GM18868 (cell line): ENCODE results near the gene HIP1R.
"Not testable (repeated sequence)": the region's sequence is repeated elsewhere in the genome, so short reads cannot be mapped to it uniquely, and the experiment has no call there.

ENCODE experiments used
- ATAC-seq: cut with Tn5 transposase; IDR thresholded peaks from one replicate; pipeline ENCODE4 v1.9.1; 2021; ENCODE audit warnings: mild to moderate bottlenecking, moderate library complexity; ENCODE audit not compliant: unreplicated experiment

The HIP1R gene

DNA sequence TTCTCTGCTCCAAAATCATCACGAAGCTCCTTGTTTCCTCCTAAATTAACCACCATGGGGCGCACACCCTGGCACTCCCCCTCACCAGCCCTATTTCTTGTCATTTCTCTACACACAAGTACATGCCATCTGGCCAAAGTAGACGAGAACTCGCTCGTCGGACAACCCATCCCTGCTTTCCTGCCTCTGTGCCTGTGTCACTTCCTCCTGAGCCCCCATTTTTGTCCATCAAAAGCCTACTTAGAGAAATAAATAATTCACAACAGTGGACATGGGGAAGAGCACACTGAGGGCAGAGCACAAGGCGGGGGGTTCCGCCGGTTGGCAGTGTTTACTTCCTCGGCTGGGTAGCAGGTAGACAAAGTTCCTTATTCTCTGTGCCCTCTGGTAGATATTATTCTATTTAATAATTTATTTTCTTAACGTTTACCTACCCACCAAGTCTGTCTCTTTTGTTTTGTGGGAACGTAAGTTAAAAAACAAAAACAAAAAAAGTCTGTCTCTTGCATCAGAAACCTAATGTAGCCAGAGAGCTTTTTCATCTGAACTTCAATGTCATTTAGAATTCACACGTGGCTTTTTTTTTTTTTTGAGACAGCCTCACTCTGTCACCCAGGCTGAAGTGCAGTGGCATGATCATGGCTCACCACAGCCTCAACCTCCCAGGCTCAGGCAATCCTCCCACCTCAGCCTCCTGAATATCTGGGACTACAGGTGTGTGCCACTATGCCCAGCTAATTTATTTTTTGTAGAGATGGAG lies 54.7 kb downstream of the HIP1R start:
- no peak for ATAC-seq

DNA sequence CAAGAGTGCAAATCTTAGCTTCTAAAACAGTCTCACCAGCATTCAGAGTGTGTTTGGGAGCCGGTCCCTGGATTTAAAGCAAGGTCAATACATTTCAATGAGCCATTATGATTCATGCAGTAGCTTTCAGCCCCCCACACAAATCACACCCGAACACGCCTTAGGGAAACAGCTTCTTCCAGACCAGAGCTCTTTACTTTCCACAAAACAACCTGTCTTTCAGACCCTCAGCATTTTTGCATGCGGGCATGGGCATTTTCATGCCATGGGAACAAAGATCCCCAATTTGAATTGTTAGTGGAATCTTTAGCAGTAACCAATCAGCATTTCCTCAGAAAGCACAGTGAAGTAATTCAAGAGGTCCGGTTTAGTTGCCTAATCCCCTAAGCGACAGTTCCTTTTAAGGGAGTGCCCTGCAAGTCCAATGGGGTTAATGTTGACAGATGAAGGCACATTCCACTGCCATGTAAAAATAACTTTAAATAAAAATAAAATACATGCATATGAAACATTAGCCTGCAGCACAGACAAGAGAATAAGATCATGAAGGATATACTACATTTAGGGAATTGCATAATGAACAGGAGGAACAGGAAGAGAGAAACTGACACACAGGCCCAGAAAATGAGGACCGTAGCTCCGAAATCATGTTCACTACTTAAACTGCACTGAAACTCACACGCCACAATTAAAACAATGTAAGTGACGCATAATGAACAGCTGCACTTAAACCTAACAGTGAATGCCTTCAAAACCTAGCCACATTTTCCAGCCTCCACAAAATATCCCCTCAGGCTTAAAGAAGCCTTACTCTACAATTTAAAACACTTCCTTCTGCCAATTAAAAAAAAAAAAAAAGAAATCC lies 56.6 kb downstream of the HIP1R start:
- no peak for ATAC-seq

DNA sequence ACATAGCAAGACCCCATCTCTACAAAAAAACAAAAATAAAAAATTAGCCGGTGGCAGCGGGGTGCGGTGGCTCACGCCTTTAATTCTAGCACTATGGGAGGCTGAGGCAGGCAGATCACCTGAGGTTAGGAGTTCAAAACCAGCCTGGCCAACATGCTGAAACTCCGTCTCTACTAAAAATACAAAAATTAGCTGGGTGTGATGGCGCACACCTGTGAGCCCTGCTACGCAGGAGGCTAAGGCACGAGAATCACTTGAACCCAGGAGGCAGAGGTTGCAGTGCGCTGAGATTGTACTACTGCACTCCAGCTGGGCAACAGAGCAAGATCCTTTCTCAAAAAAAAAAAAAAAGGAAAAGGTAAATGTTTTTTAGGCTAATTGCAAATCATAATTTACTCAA lies 57.5 kb downstream of the HIP1R start:
- ATAC-seq, result not testable (repeated sequence)

DNA sequence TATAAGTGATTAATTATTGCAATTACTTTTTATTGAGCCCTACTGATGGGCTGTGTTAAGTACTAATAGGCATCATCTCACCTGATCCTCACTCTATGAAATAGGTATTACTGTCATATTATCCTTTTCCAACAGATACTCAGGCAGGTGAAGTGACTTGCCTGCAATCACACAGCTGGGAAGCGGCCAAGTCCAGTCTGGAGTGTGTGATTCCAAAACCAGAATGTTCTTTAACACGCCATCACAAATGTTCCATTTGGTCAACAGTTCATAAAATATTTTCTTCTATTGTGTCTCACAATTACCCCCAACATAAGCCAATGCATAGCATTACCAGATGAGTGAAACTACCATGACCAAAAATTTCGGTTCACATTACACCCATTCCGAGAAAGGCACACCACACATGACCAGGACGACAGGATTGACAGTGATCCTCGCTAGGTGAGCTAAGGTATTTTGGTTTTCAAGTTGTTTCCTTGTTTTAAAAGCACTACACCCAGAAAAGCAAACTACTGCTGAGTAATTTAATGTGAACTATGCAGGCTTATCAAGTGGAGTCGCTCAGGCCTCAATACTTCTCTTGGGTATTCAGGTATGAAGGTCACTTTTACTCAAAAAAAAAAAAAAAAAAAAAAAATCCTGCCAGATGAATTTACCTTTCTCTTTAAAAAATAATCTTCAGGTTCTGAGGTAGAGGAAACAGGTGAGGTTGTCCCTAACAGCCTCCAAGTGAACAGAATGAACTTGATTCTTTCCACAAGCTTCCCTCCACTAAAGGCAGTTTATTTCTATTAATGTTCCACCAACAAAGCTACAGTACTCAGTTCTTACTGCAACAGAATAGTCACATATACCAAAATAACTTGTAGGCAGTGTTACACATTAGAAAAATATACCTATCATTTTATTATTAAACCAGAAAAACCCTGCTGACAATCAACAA lies 58.2 kb downstream of the HIP1R start:
- ATAC-seq, result no peak

DNA sequence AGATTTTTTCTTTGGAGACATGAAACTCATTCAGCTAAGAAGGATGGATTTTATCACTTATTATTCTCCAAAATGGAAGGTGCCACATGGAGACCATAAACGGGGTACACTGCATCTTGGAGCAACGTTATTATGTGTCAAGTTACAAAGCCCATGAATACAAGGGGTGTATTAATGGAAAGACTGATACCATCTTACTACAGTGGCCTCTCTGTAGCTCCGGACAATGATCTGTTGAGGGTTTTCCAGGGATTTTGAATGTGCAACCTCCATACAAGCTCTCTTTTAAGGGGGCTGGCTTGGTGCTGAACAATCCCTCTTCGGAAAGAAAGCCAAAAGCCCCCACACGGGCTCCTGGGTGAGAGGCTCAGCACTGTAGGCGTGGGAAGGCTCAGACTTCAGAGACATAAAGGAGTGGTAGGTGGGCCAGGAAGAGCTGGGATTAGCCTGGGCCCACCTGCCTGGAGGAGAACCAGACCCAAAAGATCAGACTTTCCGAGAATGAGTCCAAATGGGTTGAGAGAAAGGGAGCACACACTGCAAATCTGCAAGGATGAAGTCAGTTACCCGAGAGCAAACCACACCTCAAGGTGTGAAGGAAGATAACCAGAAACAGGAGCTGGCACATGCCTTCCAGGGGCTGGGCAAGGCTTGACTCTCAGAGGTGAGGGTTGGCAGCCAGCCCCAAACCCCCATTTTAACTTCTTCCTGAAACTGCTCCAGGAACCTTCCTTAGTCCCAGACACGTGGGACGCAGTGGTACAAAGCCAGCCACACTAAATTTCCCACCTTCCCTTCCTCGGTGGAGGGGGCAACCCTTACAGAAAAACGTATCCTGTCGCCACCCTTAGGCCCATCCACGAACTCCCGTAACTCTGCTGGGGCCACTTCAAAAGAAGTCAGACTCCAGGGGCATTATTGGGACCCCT lies 59.2 kb downstream of the HIP1R start:
- ATAC-seq, result no peak

DNA sequence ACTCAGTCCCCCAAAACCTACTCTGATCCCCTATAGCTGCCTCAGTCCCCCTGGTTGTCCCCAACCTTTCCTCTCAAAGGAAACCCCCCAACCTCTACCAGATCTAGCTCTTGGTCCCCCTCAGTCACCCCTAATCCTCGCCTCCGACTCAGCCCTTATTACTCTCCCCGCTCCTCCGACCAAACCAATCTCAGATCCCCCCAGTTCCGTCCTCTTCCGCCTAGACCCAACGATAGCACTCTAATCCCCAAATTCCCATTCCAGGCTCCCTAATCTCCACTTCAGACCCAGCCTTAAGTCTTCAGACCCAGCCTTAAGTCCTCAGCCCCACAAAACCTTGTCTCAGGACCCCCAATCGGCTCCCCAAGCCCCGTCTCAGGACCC lies 60.1 kb downstream of the HIP1R start:
- ATAC-seq, result no peak

DNA sequence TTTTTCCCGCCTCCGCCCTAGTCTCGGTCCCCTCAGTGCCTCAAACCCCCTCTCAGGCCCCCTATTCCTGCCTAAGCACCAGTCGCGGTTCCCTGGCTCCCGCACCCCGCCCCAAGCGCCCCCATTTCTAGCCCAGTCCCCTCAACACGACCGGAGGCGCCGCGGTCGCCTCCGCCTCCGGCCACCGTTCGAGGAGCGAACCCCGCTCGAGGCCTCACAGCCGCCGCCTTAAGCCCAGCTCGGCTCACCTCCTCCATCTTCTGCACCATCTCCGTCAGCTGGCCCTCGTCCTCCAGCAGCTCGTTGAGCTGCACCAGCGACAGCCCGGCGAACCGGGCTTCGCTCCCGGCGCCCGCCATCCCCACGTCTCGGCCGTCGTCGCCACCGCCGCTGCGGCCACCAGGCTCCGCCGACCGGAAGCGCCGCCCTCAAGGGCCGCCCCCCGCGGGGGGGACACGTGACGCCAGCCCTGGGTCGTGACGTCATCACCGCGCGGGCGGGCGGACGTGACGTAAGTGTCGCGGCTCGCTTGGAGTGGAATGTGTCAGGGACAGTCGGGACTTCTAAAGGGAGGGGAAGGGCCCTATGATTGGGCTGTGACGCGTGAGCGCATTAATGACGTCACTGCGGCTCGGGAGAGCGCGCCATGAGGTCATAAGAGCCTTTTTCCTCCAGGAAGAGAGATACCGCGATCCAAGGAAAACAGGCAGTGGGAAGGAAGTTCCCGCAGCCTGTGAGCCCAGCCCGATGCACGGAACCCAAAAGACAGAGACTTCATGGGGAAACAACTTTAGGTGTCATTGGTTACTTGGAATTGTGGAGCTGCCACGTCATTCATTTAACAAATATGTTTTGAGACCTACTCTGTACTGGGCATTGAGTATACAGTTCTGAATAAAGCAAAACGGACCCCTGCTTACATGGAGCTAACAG lies 60.7 kb downstream of the HIP1R start, which contains the start of gene VPS37B:
Gene VPS37B, minus strand, starts transcription at position 421 of the 933 bp plus-strand sequence. Its CDS starts 62 bp downstream, at position 359.
- ATAC-seq, result no peak

DNA sequence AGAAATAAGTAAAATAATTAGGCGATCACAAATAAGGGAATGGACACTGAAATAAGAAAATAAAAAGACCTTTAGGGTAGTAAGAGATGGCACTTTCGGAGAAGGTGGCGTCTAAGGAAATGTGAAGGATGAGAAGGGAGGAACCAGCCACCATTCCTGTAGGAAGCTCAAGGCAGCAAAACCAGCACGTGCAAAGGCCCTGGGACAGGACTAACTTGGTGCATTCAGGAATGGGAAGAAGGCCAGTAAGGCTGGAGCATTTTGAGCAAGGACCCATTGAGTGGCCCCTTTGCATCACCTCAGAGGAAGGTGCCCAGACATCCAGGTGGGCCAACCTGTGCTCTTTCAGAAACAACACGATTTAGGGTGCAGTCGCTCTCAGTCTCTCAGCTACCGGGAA lies 61.4 kb downstream of the HIP1R start:
- ATAC-seq, result no peak

DNA sequence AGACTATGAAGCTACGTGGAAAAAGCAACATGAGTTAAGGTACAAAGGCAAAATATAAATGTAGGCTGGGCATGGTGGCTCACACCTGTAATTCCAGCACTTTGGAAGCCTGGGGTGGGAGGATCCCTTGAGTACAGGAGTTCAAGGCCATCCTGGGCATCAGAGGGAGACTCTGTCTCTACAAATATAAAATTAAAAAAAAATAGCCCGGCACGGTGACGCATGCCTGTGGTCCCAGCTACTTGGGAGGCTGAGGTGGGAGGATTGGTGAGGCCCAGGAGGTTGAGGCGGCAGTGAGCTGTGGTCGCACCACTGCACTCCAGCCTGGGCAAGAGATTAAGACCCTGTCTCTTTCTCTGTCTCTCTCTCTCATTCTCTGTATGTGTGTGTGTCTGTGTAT lies 64.6 kb downstream of the HIP1R start:
- ATAC-seq, result no peak

DNA sequence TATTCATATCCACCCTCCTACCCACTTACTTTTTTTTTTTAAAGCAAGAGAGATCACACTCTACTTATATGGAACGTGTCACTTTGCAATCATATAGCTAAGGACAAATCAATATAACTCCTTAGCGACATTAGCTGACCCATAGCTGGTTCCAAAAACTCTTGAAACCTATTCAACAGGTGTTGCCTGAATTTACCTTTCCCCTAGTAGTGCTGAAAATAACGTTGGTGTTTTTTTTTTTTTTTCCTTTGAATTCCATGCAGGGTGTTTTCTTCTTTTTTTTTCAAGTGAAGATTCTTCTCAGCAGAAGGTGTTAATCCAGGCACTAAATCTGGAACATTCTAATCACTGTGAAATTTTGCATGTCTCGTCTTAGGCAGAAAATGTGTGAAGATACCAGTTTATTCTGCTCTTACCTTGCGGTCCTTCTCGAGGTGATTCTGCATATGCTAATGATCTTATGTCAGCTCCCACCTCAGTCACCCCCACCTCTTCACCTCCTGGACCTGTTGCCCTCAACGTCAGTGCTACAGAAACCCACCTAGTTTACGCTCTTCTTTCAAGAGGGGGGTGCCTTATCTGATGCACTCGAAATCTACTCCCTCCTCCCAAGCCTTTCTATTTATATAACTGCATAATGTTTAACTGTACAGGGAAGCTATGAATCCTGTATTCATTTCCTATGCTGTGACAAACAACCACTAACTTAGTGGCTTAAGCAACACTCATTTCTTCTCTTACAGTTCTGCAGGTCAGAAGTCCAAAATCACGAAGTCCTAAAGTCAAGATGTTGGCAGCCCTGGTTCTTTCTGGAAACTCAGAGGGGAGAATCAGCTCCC lies 67.8 kb downstream of the HIP1R start:
- ATAC-seq, result no peak

DNA sequence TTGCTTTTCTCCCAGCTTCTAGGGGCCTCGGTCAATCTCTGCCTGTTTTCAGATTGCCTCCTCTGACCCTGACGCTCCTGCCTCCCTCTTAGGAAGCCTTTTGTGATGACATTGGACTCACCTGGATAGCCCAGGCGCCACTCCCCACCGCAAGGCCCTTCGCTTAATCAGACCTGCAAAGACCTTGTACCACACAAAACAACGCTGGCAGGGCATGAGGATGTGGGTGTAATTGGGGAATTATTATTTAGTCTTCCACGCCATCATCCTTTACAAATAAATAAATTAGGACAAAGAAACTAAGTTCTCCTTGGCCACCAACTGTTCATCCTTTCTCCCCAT lies 68.4 kb downstream of the HIP1R start:
- no peak for ATAC-seq

DNA sequence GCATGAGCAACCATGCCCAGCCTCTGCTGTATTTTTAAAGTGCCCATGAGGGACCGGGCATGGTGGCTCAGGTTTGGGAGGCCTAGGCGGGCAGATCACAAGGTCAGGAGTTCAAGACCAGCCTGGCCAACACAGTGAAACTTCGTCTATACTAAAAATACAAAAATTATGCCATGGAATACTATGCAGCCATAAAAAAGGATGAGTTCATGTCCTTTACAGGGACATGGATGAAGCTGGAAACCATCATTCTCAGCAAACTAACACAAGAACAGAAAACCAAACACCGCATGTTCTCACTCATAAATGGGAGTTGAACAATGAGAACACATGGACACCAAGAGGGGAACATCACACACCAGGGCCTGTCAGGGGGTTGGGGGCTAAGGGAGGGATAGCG lies 70.0 kb downstream of the HIP1R start:
- ATAC-seq, result not testable (repeated sequence)

DNA sequence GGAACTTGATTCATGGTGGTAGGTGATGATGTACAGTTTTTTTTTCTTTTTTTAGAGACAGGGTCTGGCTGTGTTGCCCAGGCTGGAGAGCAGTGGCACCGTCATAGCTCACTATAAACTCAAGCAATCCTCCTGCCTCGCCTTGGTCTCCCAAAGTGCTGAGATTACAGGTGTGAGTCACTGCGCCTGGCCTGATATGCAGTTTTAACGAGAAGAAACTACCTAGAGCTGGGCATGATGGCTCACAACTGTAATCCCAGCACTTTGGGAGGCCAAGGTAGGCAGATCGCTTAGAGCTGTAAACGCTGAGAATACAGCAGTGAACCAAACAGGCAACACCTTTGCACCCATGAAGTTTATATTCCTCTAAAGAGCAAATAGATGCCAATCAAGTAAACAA lies 73.7 kb downstream of the HIP1R start:
- no peak for ATAC-seq

DNA sequence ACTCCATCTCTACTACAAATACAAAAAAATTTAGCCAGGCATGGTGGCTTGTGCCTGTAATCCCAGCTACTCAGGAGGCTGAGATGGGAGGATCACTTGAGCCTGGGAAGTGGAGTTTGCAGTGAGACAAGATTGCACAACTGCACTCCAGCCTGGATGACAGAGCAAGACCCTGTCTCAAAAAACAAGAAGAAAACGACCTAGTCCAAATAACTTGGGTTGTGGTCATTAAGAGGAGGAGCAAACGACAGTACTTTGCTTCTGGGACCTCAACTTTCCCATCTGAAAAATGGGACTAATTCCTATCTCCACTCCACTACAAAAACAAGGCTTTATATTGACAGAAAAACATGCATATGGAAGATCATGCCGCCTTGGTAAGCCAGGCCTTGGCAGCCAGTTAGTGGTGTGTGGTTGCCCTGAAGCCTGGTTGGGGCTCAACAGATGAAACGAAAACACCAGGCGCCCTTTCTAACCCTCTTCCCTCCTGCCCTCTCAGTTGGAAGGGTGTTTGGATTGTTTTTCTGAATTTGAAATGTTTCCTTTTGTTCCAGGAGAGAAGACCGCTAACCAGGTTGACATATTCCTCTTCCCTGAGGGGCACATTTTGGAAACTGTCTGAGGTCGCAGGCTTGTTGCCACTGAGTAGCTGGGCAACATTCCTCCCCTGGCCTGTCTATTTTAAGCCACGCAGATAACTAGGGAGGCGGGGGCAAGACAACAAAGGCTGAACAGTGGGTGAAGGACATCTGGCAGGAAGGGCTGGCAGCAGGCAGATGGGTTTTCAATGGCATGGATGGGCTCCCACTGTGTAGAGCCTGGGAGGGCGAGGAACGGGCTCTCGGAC lies 74.4 kb downstream of the HIP1R start:
- ATAC-seq, result no peak
